ENCODE results near the gene RTN4R. TPM values are rescaled to one million over a fixed set of nuclear protein-coding genes. Genes with fewer than 3 reads are reported as not detected.
A peak's percentile ranks its signal among the peaks of the same experiment; 100 is the strongest.
"Not testable (repeated sequence)": the region's sequence is repeated elsewhere in the genome, so short reads cannot be mapped to it uniquely, and the experiment has no call there.

Gene RTN4R
- total RNA-seq, 2 donors from 2014 or later: 1.4 to 1.8 TPM

GRCh38 chr22:20306646-20307447 is 38.7 kb upstream of the RTN4R start:
- peak; percentile 8 for DNase-seq
- ATAC-seq; intact Hi-C loops (cut with DNase I): not testable (repeated sequence)

DNA sequence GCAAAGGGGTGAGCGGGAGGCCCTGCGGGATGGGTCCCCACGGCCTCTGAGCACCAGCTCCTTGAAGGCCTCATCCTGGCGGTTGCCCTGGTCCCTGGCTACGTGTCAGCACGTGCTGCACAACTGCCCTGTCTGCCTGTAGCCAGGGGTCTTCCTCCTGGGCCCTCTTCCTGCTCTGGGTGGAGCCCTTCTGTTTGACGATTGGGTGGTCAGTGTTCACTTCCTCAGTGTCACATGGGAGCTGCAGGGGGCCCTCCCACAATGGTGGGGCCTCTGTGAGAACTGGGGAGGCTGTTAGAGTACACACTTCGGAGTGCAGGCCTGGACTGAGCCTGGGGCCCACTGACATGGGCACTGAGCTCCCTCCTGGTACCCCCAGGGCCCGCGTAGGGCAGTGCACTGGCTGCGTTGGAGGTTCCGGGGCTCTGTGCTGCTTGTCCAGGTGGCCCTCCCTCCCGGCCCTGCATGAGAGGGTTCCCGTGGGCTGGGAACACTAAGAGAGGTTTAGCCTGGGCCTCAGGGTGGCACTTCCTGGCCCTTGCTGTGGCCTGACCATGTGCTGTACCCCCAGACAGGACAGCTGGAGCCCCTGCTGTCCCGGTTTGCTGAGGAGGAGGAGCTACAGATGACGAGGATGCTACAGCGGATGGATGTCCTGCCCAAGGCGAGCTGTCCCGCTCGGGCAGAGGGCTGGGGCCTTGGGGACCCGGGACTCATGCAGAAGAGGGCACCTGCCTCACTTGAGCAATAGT is 38.0 kb upstream of the RTN4R start:
- ATAC-seq (no peak), DNase-seq (peak; percentile 11)
- intact Hi-C loops (cut with DNase I): no loop called here

DNA sequence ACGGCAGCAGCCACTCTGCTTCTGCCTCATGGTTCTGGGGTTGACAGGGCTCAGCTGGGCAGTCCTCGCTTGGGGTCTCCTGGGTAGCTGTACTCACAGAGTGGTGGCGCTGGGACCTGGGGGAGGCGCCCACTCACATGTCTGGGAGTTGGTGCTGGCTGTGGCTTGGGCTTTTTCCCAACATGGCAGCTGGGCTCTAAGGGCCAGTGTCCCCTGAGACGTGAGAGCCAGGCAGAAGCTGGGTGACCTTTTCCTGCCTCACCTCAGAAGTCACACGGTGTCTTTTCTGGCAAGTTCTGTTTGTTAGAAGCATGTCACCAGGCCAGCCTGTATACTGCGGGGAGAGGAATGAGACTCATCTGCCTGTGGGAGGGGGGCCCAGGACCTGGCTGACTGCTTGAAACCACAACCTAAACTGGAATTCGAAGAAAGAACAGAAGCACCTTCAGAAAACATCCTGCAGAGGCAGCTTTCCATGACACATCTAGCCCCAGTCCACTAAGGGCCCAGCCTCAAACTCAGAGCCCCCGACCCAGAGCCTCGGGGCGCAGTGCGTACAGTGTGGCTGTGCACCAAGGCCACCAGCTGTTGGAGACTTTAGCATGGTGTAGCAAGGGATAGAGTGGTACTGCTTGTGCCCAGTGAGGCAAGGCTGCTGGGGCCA is 37.2 kb upstream of the RTN4R start:
- intact Hi-C loops (cut with DNase I); ATAC-seq: not testable (repeated sequence)
- DNase-seq: peak; percentile 4

DNA sequence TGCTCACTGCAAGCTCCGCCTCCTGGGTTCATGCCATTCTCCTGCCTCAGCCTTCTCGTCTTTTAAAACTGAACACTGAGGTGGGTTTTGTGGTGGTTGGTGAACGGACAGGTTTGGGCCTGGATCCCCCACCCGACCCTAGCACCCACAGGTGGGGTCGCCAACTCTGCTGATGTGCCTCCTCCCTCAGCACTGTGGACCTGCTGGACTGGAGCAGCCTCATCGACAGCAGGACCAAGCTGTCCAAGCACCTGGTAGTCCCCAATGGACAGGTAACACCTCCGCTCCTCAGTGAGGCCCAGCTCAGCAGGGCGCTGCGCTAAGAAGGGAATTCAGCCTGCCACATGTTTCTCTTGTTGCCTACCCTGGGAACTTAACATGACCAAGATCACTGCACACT is 36.5 kb upstream of the RTN4R start:
- intact Hi-C loops (cut with DNase I): no loop called here
- DNase-seq: peak; percentile 13
- no peak for ATAC-seq

DNA sequence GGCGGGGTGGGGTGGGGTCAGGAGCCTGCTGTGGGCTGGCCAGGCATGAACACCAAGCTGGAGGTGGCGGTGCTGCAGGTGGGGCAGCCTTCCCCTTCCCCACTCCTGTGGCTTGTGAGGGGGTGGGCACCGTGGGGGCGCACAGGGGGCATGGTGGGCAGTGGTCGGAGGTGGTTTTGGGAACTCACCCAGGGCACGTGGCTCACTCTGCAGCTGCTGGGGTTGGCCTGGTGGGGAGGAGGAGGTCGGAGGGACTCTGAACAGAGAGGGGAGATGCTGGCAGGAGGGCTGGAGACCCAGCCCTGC is 35.1 kb upstream of the RTN4R start:
- intact Hi-C loops (cut with DNase I); DNase-seq; ATAC-seq: not testable (repeated sequence)

GRCh38 chr22:20302438-20303228 is 34.5 kb upstream of the RTN4R start:
- intact Hi-C loops (cut with DNase I): no loop called here
- DNase-seq (peak; percentile 4), ATAC-seq (no peak)

DNA sequence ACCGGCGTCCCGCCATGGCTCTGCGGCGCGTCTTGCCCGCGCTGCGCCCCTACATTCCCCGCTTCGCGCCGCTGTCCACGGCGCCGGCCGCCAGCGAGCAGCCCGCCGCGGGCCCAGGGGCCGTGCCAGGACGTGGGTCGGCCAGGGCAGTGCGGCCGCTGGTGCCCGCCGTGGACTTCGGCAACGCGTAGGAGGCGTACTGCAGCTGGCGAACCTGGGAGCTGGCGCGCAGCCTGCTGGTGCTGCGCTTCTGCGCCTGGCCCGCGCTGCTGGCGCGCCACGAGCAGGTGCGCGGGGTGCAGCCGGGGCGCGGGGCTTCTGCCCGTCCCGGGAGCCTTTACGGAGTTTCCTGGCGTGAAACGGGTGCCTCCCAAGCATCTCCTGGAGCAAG is 31.6 kb upstream of the RTN4R start:
- DNase-seq (no peak), ATAC-seq (peak; percentile 29 to 54)
- intact Hi-C loops (cut with DNase I): no loop called here

DNA sequence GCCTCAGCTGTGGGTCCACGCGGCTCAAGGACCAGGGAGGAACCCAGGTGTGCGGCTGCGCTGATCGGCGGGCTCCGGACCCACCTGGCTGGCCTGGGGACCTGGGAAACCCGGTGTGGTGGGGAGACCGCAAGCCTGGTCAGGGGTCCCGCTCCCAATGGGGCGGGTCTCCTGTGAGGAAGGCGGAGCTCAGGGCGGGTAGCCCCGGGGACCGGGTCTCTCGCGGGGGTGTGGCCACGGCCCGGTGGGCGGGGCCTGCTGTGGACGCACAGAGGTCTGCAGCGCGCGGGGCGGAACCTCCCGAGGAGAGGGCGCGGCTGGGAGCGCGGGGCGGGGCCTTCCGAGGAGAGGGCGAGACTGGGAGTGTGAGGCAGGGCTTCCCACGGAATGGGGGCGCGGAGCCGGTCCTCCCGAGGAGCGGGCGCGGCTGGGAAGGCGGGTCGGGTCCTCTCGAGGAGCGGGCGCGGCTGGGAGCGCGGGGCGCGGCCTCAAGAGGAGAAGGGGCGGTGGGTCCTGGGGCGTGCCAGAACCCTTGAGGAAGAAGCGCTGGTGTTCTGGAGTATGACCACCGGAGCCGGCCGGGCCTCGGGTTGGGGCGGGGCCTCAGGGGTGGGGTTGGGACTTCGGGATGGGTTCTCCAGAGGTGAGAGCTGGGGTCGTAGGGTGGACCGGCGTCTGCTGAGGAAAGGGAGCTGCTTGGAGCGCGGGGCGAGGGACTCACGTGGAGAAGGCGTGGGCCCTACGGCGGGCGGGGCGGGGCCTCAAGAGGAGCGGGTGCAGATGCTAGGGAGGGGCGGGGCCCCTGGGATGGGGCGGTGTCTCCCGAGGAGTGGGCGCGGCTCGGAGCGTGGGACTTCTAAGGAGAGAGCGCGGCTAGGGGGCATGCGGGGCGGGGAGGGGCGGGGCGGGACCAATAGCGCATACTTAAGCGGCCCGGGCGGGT is 31.0 kb upstream of the RTN4R start:
- peak; percentile 91 for DNase-seq
- peak; percentile 95 to 96 for ATAC-seq
- intact Hi-C loops (cut with DNase I): no loop called here

GRCh38 chr22:20298110-20298802 is 30.1 kb upstream of the RTN4R start:
- ATAC-seq (no peak), DNase-seq (no peak)
- intact Hi-C loops (cut with DNase I): no loop called here

GRCh38 chr22:20297414-20298109 is 29.4 kb upstream of the RTN4R start:
- DNase-seq (no peak), ATAC-seq (no peak)
- intact Hi-C loops (cut with DNase I): no loop called here

- DNase-seq (no peak), ATAC-seq (no peak)
- intact Hi-C loops (cut with DNase I): no loop called here
These were observed 28.5 kb upstream of the RTN4R start for GRCh38 chr22:20296598-20296997.

GRCh38 chr22:20295262-20296064 is 27.3 kb upstream of the RTN4R start:
- intact Hi-C loops (cut with DNase I): no loop called here
- DNase-seq: no peak
- no peak for ATAC-seq

DNA sequence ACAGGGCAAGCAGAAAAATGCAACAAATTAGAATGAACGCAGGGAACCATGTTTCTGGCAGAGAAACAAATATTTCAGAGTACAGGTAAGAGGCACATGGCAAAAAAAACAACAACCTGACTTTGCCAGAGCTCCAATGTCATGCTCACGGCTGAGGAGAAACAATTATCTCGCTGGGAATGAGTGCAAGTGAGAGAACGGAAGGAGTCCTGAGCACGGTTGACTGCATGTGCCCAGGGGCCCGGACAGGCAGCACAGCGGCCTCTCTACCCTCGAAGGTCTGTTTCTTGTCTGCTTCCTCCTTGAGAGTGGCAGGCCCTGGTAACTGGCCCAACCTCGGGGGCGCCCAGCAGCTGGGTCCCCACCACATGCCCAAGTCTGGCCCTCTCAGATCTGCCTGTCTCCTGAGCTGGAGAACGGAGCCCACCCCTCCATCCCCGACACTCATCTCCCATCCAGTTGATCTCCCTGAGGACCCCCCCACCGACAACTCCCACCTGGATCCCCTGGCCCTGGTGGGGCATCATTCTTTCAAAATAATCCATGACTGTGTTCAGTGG is 24.6 kb upstream of the RTN4R start:
- ATAC-seq (no peak), DNase-seq (no peak)
- intact Hi-C loops (cut with DNase I): no loop called here

DNA sequence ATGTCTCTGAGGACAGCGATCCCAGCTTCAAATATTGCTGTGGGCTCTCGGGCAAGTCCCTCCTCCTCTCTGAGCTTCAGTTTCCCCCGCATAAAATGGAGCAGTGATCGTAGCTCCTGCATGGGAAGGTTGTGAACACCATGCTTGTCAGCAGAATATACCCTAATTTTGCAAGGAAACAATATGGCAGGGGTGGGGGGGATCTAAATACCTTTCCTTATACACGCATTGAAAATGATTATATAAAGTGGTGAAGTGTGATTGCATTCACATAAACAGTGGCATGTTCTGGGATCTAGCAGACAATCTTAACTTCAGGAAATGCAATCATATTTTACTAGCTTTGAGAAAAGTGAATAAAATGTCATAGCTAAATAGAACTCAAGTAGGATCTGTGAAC is 24.0 kb upstream of the RTN4R start:
- intact Hi-C loops (cut with DNase I): no loop called here
- DNase-seq: no peak
- ATAC-seq: no peak

DNA sequence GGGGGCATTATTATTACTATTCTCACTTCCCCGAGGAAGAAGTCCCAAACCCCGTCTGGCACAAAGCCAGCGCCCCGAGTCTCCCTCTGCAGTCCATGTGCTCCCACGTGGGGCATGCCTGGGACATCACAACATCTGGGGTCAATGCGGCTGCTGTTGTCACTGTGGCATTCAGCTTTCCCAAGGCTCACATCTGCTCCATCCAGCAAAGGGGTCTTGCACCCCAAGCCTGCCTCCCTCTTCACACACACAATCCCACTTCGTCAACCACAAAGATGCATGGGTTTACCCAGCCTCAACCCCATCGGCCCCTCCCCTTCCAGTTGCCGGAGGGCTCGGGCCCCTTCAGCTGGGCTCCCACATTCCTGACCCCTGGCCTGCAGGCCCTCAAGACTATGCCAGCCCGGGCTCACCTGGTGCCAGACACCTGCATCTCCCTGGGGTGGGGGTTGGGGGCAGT is 23.5 kb upstream of the RTN4R start:
- DNase-seq (no peak), ATAC-seq (no peak)
- intact Hi-C loops (cut with DNase I): no loop called here

DNA sequence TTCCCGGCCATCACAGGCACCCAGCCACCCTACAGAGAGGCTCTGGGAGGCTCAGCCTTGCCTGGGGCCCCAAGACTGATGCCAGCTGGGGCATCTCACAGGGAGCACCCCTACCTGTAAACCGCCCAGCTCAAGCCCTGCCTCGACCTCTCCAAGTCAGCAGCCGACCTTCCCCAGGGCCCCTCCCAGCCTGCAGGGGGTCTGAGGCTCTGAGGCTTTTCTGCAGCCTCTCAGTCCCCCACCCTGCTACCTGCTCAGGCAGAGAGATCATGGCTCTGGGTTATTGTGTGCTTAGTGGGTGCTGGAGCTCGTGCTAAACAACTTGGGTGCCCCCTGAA is 23.1 kb upstream of the RTN4R start:
- DNase-seq: no peak
- no peak for ATAC-seq

More for the DNA sequence above, 23.1 kb upstream of the RTN4R start:
- intact Hi-C loops (cut with DNase I): no loop called here

Measured in left cardiac atrium (tissue), 4 donors.